H1 (cell line): Measurements from ENCODE around the gene GALK1. TPM values are rescaled to one million over a fixed set of nuclear protein-coding genes. Genes with fewer than 3 reads are reported as not detected.

ENCODE experiments used
- CTCF ChIA-PET: fragments of 300-600 bp; sonication (Branson Sonifier 250); formaldehyde crosslinking; loops from one replicate; lab custom pipeline; 2021; ENCODE audit not compliant: partially characterized antibody; lab: Charles Lee
- POLR2A ChIA-PET: fragments of 300-600 bp; sonication (Branson Sonifier 250); formaldehyde crosslinking; loops from one replicate; lab custom pipeline; 2021; ENCODE audit warnings: inconsistent platforms; ENCODE audit not compliant: partially characterized antibody; lab: Charles Lee
- DNase-seq, 2 experiments: peaks; one replicate each; pipeline versions ENCODE4 v3.0.0 to v3.0.0-alpha.2; 2010 to 2022; ENCODE audit warnings: low spot score in 2 of 2, low read depth in 1 of 2, mixed read lengths in 1 of 2
- FAIRE-seq: peaks from 2 replicates; lab custom pipeline; 2011; peaks lifted over from hg19 to GRCh38; lab: Jason Lieb, UNC
- H2AFZ ChIP-seq: 2 replicates; pipeline ENCODE4 v1.8.1; 2012; ENCODE audit warnings: low read length, inconsistent platforms
- H2AK5ac ChIP-seq: 2 replicates; pipeline ENCODE4 v1.6.1; 2013; ENCODE audit warnings: low read depth, low read length
- H2BK120ac ChIP-seq: replicated peaks from 2 replicates; pipeline ENCODE3; 2013; ENCODE audit warnings: low read depth, low read length, inconsistent platforms
- H2BK12ac ChIP-seq: 2 replicates; pipeline ENCODE4 v1.6.1; 2013; ENCODE audit warnings: low read depth, low read length
- H2BK15ac ChIP-seq: 2 replicates; pipeline ENCODE4 v1.6.1; 2013; ENCODE audit warnings: low read length
- H2BK20ac ChIP-seq: 2 replicates; pipeline ENCODE4 v1.6.1; 2013; ENCODE audit warnings: low read length
- H2BK5ac ChIP-seq: 2 replicates; pipeline ENCODE4 v1.6.1; 2013; ENCODE audit warnings: low read depth, low read length
- H3K14ac ChIP-seq: 2 replicates; pipeline ENCODE4 v1.6.1; 2013; ENCODE audit warnings: inconsistent platforms; ENCODE audit not compliant: insufficient read length
- H3K18ac ChIP-seq: 2 replicates; pipeline ENCODE4 v1.6.1; 2013; ENCODE audit warnings: low read length; ENCODE audit errors: extremely low read depth
- H3K23ac ChIP-seq: 2 replicates; pipeline ENCODE4 v1.6.1; 2013; ENCODE audit warnings: inconsistent platforms; ENCODE audit not compliant: insufficient read length
- H3K23me2 ChIP-seq: 2 replicates; pipeline ENCODE4 v1.6.1; 2013; ENCODE audit warnings: low read depth, low read length
- H3K27ac ChIP-seq: 2 replicates; pipeline ENCODE4 v1.6.1; 2011; ENCODE audit warnings: low read depth, low read length, inconsistent platforms
- H3K27me3 ChIP-seq, 4 experiments: replicated peaks in 1 of 4; 1 replicate in 1 of 4; 2 replicates in 3 of 4; pipeline versions ENCODE4 v1.6.1 to v1.8.1; 2011 to 2013; ENCODE audit warnings: low read length in 3 of 4, mild to moderate bottlenecking in 3 of 4, inconsistent platforms in 2 of 4, mixed read lengths in 2 of 4, moderate library complexity in 1 of 4; ENCODE audit not compliant: control insufficient read depth in 3 of 4, insufficient read depth in 3 of 4; ENCODE audit errors: extremely low read depth in 1 of 4
- H3K36me3 ChIP-seq, 4 experiments: 2 replicates each; pipeline versions ENCODE4 v1.6.1 to v1.8.1; 2011 to 2013; ENCODE audit warnings: mild to moderate bottlenecking in 4 of 4, low read length in 3 of 4, moderate library complexity in 2 of 4, control low read depth in 1 of 4, inconsistent platforms in 1 of 4; ENCODE audit not compliant: insufficient read depth in 4 of 4, control insufficient read depth in 2 of 4
- H3K4ac ChIP-seq: replicated peaks from 2 replicates; pipeline ENCODE3; 2013; ENCODE audit warnings: low read length, low read depth, mixed read lengths, inconsistent platforms; ENCODE audit not compliant: insufficient read length
- H3K4me1 ChIP-seq, 4 experiments: replicated peaks in 1 of 4; 1 replicate in 1 of 4; 2 replicates in 3 of 4; pipeline versions ENCODE4 v1.6.1 to v1.8.1; 2011 to 2013; ENCODE audit warnings: low read length in 3 of 4, inconsistent platforms in 2 of 4, mixed read lengths in 1 of 4; ENCODE audit not compliant: insufficient read depth in 4 of 4, control insufficient read depth in 3 of 4
- H3K4me2 ChIP-seq, 2 experiments: 2 replicates each; pipeline versions ENCODE4 v1.6.1 to v1.8.1; 2011 to 2013; ENCODE audit warnings: low read depth in 2 of 2, low read length in 2 of 2, control low read depth in 1 of 2, inconsistent platforms in 1 of 2, mild to moderate bottlenecking in 1 of 2; ENCODE audit not compliant: insufficient read depth in 1 of 2
- H3K4me3 ChIP-seq, 4 experiments: fragments of 200-600, 300-600 bp in 1 of 4; sonication (generic), shearing (Covaris generic), sonication (Bioruptor Twin) in 1 of 4; 2 replicates each; pipeline versions ENCODE4 v1.5.1 to v1.8.1; 2011 to 2016; ENCODE audit warnings: low read length in 4 of 4, low read depth in 3 of 4, control low read depth in 2 of 4, inconsistent platforms in 2 of 4, mild to moderate bottlenecking in 2 of 4, mixed read lengths in 1 of 4, moderate library complexity in 1 of 4; ENCODE audit not compliant: insufficient read depth in 2 of 4; ENCODE audit errors: extremely low read depth in 1 of 4
- H3K56ac ChIP-seq: replicated peaks from 2 replicates; pipeline ENCODE3; 2013; ENCODE audit warnings: low read depth, mild to moderate bottlenecking, mixed read lengths, low read length, inconsistent platforms; ENCODE audit not compliant: insufficient read length
- H3K79me1 ChIP-seq: 2 replicates; pipeline ENCODE4 v1.6.1; 2013; ENCODE audit warnings: low read depth, low read length, control low read depth
- H3K79me2 ChIP-seq, 2 experiments: 2 replicates each; pipeline versions ENCODE4 v1.6.1 to v1.8.1; 2012 to 2013; ENCODE audit warnings: low read length in 2 of 2, mild to moderate bottlenecking in 2 of 2, inconsistent platforms in 1 of 2; ENCODE audit not compliant: insufficient read depth in 2 of 2, control insufficient read depth in 1 of 2
- H3K9ac ChIP-seq, 4 experiments: replicated peaks in 1 of 4; 1 replicate in 1 of 4; 2 replicates in 3 of 4; pipeline versions ENCODE4 v1.6.1 to v1.8.1; 2011 to 2013; ENCODE audit warnings: low read depth in 3 of 4, low read length in 3 of 4, control low read depth in 2 of 4, mild to moderate bottlenecking in 2 of 4, moderate library complexity in 2 of 4, inconsistent platforms in 1 of 4; ENCODE audit errors: extremely low read depth in 1 of 4
- H3K9me3 ChIP-seq, 2 experiments: 2 replicates each; pipeline versions ENCODE4 v1.6.1 to v1.8.1; 2012 to 2013; ENCODE audit warnings: mild to moderate bottlenecking in 2 of 2, moderate library complexity in 2 of 2, control low read depth in 1 of 2, inconsistent platforms in 1 of 2, low read depth in 1 of 2, low read length in 1 of 2, mixed read lengths in 1 of 2; ENCODE audit not compliant: insufficient read depth in 2 of 2
- H4K20me1 ChIP-seq, 2 experiments: replicated peaks in 1 of 2; 2 replicates each; pipeline versions ENCODE3 to v1.8.1; 2011 to 2013; ENCODE audit warnings: inconsistent platforms in 2 of 2, low read length in 2 of 2, mild to moderate bottlenecking in 1 of 2; ENCODE audit not compliant: insufficient read depth in 2 of 2, control insufficient read depth in 1 of 2
- H4K5ac ChIP-seq: 2 replicates; pipeline ENCODE4 v1.6.1; 2013; ENCODE audit warnings: low read length, low read depth, mixed read lengths, inconsistent platforms; ENCODE audit not compliant: insufficient read length
- H4K8ac ChIP-seq: 2 replicates; pipeline ENCODE4 v1.8.0; 2013; ENCODE audit warnings: mild to moderate bottlenecking, moderate library complexity, low read length, inconsistent platforms; ENCODE audit not compliant: insufficient read depth; ENCODE audit errors: extremely low read depth
- H4K91ac ChIP-seq: replicated peaks from 2 replicates; pipeline ENCODE3; 2013; ENCODE audit warnings: low read length, mixed read lengths, inconsistent platforms; ENCODE audit not compliant: insufficient read length
- CBX8 ChIP-seq: fragments of 300-800, 300-1000 bp; sonication (generic); IDR thresholded peaks from 2 replicates; pipeline ENCODE4 v1.7.1; 2016; ENCODE audit warnings: low read depth, low read length, borderline replicate concordance
- E2F6 ChIP-seq: IDR thresholded peaks from 2 replicates; pipeline ENCODE4 v1.6.1; 2012; ENCODE audit warnings: inconsistent platforms
- EZH2 ChIP-seq: fragments of 200-600 bp; sonication (generic); IDR thresholded peaks from 2 replicates; pipeline ENCODE4 v1.7.1; 2012; ENCODE audit warnings: low read depth, mild to moderate bottlenecking, moderate library complexity, low read length, inconsistent platforms; ENCODE audit not compliant: severe bottlenecking
- GTF2F1 ChIP-seq: IDR thresholded peaks from 2 replicates; pipeline ENCODE4 v1.6.1; 2012; ENCODE audit warnings: low read depth, low read length, improper control_type of control experiment, borderline replicate concordance
- HDAC6 ChIP-seq: IDR thresholded peaks from one replicate; pipeline ENCODE4 v1.7.1; 2012; ENCODE audit warnings: low read depth, mild to moderate bottlenecking, inconsistent platforms, low read length, moderate library complexity
- NRF1 ChIP-seq: IDR thresholded peaks from 2 replicates; pipeline ENCODE4 v1.6.1; 2011; ENCODE audit warnings: mild to moderate bottlenecking, low read depth, low read length, improper control_type of control experiment
- RAD21 ChIP-seq, 2 experiments: IDR thresholded peaks in 1 of 2; conservative IDR thresholded peaks in 1 of 2; 2 replicates each; pipeline ENCODE4 v1.6.1; 2011; ENCODE audit warnings: low read depth in 2 of 2, low read length in 2 of 2, improper control_type of control experiment in 1 of 2, inconsistent platforms in 1 of 2, mild to moderate bottlenecking in 1 of 2, moderate library complexity in 1 of 2
- RBBP5 ChIP-seq: IDR thresholded peaks from 2 replicates; pipeline ENCODE4 v1.7.1; 2012; ENCODE audit warnings: low read depth, mild to moderate bottlenecking, inconsistent platforms, low read length, moderate library complexity, borderline replicate concordance
- RNF2 ChIP-seq: fragments of 200-900, 300-1000 bp; sonication (generic); IDR thresholded peaks from 2 replicates; pipeline ENCODE4 v1.7.1; 2016; ENCODE audit warnings: borderline replicate concordance, low read depth, mild to moderate bottlenecking, antibody characterized with exemption, low read length; ENCODE audit not compliant: poor library complexity, severe bottlenecking; ENCODE audit errors: missing control alignments
- SIN3A ChIP-seq, 2 experiments: IDR thresholded peaks in 1 of 2; conservative IDR thresholded peaks in 1 of 2; 2 replicates each; pipeline ENCODE4 v1.6.1; 2011 to 2012; ENCODE audit warnings: low read length in 2 of 2, improper control_type of control experiment in 1 of 2, low read depth in 1 of 2, mild to moderate bottlenecking in 1 of 2
- SUZ12 ChIP-seq: fragments of 200-600 bp; sonication (generic); IDR thresholded peaks from 2 replicates; pipeline ENCODE4 v1.6.1; 2012; ENCODE audit warnings: mild to moderate bottlenecking, inconsistent platforms, low read length, moderate library complexity, mixed read lengths
- TAF1 ChIP-seq: IDR thresholded peaks from 2 replicates; pipeline ENCODE4 v1.6.1; 2011; ENCODE audit warnings: mild to moderate bottlenecking, low read depth, low read length
- WGBS, 2 experiments: shearing (Covaris generic) in 1 of 2; methylation state at CpG; one replicate each; pipeline versions ENCODE4 v1.1.6 to v1.1.7; 2013 to 2015; ENCODE audit warnings: low lambda C conversion rate in 2 of 2, mixed read lengths in 2 of 2, inconsistent platforms in 1 of 2, low coverage in 1 of 2, missing lambda C conversion rate in 1 of 2; ENCODE audit not compliant: insufficient replicate concordance in 2 of 2, insufficient coverage in 1 of 2, insufficient read length in 1 of 2; ENCODE audit errors: extremely low coverage in 1 of 2, missing lambda C conversion rate in 1 of 2; 5-methylcytosine and 5-hydroxymethylcytosine counted together
- polyA plus RNA-seq, 7 experiments: library from polyadenylated mRNA; depleted of rRNA in 3 of 7; stranded (reverse) in 5 of 7; unstranded in 2 of 7; fragments of >200 nt in 5 of 7; fragments of 200-250 nt in 2 of 7; gene quantifications; 1 replicate in 5 of 7; 2 replicates in 1 of 7; 4 replicates in 1 of 7; pipeline versions ENCODE4 v1.2.1 to v1.2.3, GENCODE V29; 2011 to 2013; ENCODE audit warnings: missing spikeins in 2 of 7, mixed read lengths in 2 of 7
- total RNA-seq: library from RNA; stranded (reverse); fragmentation: NEBNext Ultra II Directional; extraction: Animal tissue kit (Norgen Biotek cat#: 25700); gene quantifications from 2 replicates; pipeline ENCODE4 v1.2.1, GENCODE V29; 2021

Gene GALK1
- total and polyA plus RNA-seq, 2 of the 8 experiments (the other 6 are each of a cell fraction or from before 2014, with no cell fraction given), result 34.1 to 47.9 TPM

- WGBS, 2 experiments, result 93% methylated on average over 6 of the region's 6 CpGs; no CpG with 5 or more reads in 1 of the 2 experiments
- no peaks in the 10 kb centered on the region for H3K4me1 ChIP-seq
- ChIA-PET POLR2A (interaction anchor here (0.7 to 3.1 kb wide), 6 partner anchors 10 to 36 kb away, joined by 3 to 17 read pairs (median 6); partner anchors contain the start of gene UNK), CTCF (interaction anchor here (9.6 kb wide), 1 partner anchor 13 kb away, joined by 104 read pairs; no protein-coding TSS in a partner anchor)
- H4K91ac ChIP-seq, result no peak overlapping the region
- no peak overlapping the region for H2AFZ ChIP-seq
- no peak overlapping the region for H2AK5ac ChIP-seq
- no peak overlapping the region for H2BK20ac ChIP-seq
- H4K8ac ChIP-seq, result no peak overlapping the region
- H3K23ac ChIP-seq, result no peak overlapping the region
- H3K56ac ChIP-seq, result no peak overlapping the region
- H3K36me3 ChIP-seq, result peaks cover 17 to 63% (median 58%) of the 10 kb centered on the region in 4 experiments; a peak in 7 of 8 replicates
- no peak overlapping the region for H2BK12ac ChIP-seq
- no peaks in the 10 kb centered on the region for H3K79me2 ChIP-seq
- no peak overlapping the region for H2BK5ac ChIP-seq
- H2BK15ac ChIP-seq, result no peak overlapping the region
- no peaks in the 10 kb centered on the region for H3K9me3 ChIP-seq
- H3K4ac ChIP-seq, result no peak overlapping the region
- H3K23me2 ChIP-seq, result no peaks in the 10 kb centered on the region
- no peak overlapping the region for H3K4me3 ChIP-seq
- DNase-seq (no peak), FAIRE-seq (no peak)
- H4K20me1 ChIP-seq, result peaks cover 0 to 9% of the 10 kb centered on the region in 2 experiments
- H3K27ac ChIP-seq, result no peak overlapping the region
- H3K79me1 ChIP-seq, result no peaks in the 10 kb centered on the region; the same call in 1 of the 2 replicates
- H3K27me3 ChIP-seq, result no peaks in the 10 kb centered on the region
- H4K5ac ChIP-seq, result no peak overlapping the region
- H2BK120ac ChIP-seq, result no peak overlapping the region
- no peak overlapping the region for H3K9ac ChIP-seq
- no peak overlapping the region for H3K18ac ChIP-seq
- no peak overlapping the region for H3K14ac ChIP-seq
- no peak overlapping the region for H3K4me2 ChIP-seq
- no peak for TF ChIP-seq RBBP5
- no peak for TF ChIP-seq TAF1
- no peak for TF ChIP-seq NRF1
- TF ChIP-seq HDAC6, result no peak
- no peak for TF ChIP-seq EZH2
- TF ChIP-seq CBX8, result no peak
- TF ChIP-seq RNF2, result no peak
- TF ChIP-seq E2F6, result no peak
- no peak for TF ChIP-seq GTF2F1
- TF ChIP-seq SIN3A (conservative IDR thresholded peaks at IDR 0.05 in 1 of 2, IDR thresholded peaks at IDR 0.05 in 1 of 2; ENCODE audit: low read depth in 1 of 2, low read length in 2 of 2), result no peak
- TF ChIP-seq RAD21 (IDR thresholded peaks at IDR 0.05 in 1 of 2, conservative IDR thresholded peaks at IDR 0.05 in 1 of 2; ENCODE audit: low read depth in 2 of 2, low read length in 2 of 2), result no peak
- TF ChIP-seq SUZ12, result no peak
Measured at GRCh38 chr17:75814021-75814395, 49.0 kb upstream of the GALK1 start.
